Brain pericyte (primary cell): ENCODE data around the gene P4HTM.
A peak's percentile ranks its signal among the peaks of the same experiment; 100 is the strongest.
"Not testable (repeated sequence)": the region's sequence is repeated elsewhere in the genome, so short reads cannot be mapped to it uniquely, and the experiment has no call there.

Experiments
- DNase-seq: peaks from one replicate; pipeline ENCODE4 v3.0.0-alpha.2; 2012; ENCODE audit warnings: low read depth, low spot score

The P4HTM gene

GRCh38 chr3:49007771-49008528, 17.9 kb downstream of the P4HTM start:
- DNase-seq = peak; percentile 31

DNA sequence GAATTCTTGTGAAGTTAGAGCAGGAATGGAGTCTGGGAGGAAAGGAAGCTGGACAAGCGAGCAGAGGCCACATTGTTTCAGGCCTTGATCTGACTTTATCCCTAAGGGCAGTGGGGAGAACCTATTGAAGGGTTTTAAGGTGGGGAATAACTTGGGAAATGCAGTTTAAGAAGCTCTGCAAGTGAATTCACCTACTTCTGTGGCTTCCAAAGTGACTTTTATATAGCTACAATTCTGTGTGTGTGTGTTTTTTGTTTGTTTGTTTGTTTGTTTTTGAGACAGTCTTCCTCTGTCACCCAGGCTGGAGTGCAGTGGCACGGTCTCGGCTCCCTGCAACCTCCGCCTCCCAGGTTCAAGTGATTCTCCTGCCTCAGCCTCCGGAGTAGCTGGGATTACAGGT, 18.6 kb downstream of the P4HTM start:
- not testable (repeated sequence) for DNase-seq

GRCh38 chr3:49009396-49009795, 19.4 kb downstream of the P4HTM start:
- no peak for DNase-seq

DNA sequence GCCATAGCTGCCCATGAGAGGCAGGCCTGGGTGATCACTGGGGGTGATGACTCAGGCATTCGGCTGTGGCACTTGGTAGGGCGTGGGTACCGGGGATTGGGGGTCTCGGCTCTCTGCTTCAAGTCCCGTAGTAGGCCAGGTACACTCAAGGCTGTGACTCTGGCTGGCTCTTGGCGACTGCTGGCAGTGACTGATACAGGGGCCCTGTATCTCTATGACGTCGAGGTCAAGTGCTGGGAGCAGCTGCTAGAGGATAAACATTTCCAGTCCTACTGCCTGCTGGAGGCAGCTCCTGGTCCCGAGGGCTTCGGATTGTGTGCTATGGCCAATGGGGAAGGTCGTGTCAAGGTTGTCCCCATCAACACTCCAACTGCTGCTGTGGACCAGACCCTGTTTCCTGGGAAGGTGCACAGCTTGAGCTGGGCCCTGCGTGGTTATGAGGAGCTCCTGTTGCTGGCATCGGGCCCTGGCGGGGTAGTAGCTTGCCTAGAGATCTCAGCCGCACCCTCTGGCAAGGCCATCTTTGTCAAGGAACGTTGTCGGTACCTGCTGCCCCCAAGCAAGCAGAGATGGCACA, 22.5 kb downstream of the P4HTM start:
- no peak for DNase-seq

DNA sequence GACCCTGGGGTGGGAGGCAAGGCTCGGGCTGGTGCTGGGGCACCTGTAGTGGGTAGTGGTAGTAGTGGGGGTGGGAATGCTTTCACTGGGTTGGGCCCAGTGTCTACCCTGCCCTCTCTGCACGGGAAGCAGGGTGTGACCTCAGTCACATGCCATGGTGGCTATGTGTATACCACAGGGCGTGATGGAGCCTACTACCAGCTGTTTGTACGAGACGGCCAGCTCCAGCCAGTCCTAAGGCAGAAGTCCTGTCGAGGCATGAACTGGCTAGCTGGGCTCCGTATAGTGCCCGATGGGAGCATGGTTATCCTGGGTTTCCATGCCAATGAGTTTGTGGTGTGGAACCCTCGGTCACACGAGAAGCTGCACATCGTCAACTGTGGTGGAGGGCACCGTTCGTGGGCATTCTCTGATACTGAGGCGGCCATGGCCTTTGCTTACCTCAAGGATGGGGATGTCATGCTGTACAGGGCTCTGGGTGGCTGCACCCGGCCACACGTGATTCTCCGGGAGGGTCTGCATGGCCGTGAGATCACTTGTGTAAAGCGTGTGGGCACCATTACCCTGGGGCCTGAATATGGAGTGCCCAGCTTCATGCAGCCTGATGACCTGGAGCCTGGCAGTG, 23.2 kb downstream of the P4HTM start:
- DNase-seq = no peak

- DNase-seq = no peak
Observed at GRCh38 chr3:49013738-49014660, 24.0 kb downstream of the P4HTM start.

- no peak for DNase-seq
Observed at GRCh38 chr3:49015072-49015471, 25.0 kb downstream of the P4HTM start.

DNA sequence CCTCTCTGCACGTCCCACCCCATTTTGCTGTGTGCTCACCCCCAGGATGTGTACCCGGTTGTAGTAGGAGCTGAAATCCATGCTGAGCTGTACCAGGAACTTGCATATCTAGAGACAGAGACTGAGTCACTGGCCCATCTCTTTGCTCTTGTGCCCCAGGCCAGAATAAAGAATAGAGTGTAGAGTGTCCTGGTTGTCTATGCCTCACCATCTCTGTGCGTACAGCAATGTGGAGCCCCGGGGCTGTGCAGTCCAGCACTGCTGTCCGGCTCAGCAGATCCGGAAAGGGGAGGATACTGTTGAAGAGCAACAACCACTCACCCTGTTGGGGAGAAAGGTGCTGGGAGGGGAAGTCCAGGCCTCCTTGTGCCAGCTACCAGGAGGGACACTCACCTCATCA, 25.7 kb downstream of the P4HTM start:
- no peak for DNase-seq

- DNase-seq = no peak
Observed at GRCh38 chr3:49016414-49017228, 26.6 kb downstream of the P4HTM start.

- no peak for DNase-seq
Observed at GRCh38 chr3:49017229-49017970, 27.4 kb downstream of the P4HTM start.

GRCh38 chr3:49017971-49018706, 28.1 kb downstream of the P4HTM start, which contains the start of gene DALRD3:
DALRD3 (minus strand) TSS chr3:49018580; CDS start chr3:49018564, 16 bp downstream.
- no peak for DNase-seq

DNA sequence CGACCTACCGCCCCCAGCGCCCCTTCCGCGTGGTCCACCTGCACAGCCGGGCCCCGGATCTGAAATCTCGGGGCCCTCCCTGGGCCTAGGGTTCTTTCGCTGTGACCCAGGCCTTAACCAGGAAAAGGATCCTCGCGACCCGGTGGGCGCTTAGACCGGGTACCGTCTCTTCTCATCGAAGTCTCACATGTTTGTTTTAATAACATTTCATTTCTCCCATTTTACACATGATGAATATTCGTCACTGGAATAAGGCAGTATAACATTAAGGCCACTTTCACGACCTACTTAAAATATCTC, 28.6 kb downstream of the P4HTM start:
- DNase-seq = no peak

GRCh38 chr3:49019941-49020329, 29.9 kb downstream of the P4HTM start:
- no peak for DNase-seq

DNA sequence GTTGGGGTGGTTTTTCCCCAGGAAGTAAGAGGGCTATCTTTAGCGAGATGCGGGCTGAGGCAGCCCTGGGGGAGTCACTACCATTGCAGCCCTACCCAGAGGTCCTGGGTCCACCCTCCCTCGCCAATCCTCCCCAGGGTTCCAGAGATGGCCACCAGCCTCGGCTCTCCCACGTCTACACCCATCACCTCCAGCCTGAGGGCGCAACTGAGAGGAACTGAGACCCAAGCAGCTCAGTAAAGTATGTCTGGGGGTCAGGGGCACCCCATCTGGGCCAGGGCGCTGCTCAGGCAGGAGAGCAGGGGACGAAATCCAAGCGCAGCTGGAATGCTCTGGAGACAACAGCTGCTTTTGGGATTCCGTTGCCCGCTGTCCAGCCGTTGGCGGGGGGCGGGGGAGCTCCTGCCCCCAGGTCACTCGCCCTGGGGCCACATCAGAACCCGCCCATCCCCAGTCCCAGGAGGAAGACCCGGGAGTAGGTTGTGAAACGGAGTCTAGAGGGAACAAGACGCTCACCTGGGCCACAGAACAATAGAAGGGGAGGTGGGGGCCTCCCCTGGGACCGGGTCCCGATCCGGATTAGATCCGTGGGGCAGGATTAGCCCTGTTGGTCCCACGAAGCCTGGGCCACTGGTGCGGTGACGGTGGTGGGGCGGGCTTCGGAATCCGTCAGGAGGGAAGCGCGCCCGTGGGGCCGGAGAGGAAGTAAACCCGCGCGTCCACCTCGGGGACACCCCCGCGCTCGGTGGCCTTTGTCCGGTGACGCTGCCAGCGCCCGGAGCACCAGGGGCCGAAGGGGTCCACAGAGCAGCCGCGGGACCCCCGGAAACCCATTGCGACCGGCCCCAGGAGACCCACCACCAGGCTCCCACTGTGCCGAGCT, 30.5 kb downstream of the P4HTM start:
- DNase-seq = no peak

- peak; percentile 92 for DNase-seq
Observed at GRCh38 chr3:49021213-49021812, 31.3 kb downstream of the P4HTM start.

DNA sequence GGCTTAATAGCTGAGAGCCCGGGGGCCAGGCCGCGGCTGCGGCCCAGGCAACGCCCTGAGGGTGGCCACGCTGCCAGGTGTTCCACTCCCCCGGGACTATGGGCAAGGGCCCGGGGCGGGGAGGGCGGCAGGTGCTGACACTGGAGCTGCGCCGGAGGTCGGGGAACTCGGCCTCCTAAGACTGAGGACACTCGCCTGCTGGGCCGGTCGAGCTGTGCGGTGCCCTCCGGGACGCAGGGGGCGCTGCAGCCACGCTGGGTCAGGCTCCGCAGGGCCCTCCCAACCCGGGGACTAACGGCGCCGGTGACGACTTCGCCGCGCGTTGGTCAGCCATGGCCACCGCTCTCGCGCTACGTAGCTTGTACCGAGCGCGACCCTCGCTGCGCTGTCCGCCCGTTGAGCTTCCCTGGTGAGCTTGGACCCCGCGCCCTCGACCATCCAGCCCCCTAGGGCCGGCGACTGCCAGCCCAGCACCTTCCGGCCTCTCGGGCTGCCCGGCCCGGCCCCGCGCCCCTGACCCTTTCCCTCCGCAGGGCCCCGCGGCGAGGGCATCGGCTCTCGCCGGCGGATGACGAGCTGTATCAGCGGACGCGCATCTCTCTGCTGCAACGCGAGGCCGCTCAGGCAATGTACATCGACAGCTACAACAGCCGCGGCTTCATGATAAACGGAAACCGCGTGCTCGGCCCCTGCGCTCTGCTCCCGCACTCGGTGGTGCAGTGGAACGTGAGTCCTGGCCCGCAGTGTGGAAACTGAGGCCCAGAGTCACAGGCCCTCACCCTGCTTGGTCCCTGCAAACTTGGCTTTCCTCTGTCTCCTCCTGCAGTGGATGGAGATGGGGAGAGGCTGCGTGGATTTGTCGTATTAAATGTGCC, 32.0 kb downstream of the P4HTM start, which contains the start of gene NDUFAF3:
Gene NDUFAF3, plus strand, starts transcription at position 309 of the 875 bp plus-strand sequence. Its CDS starts 24 bp downstream, at position 333.
- DNase-seq = peak; percentile 82

- DNase-seq = no peak
Observed at GRCh38 chr3:49022688-49023171, 32.7 kb downstream of the P4HTM start.
